CD8-positive, alpha-beta memory T cell (primary cell): Measurements from ENCODE around the gene GPR35. TPM values are rescaled to one million over a fixed set of nuclear protein-coding genes. Genes with fewer than 3 reads are reported as not detected.
A peak's percentile ranks its signal among the peaks of the same experiment; 100 is the strongest.

Experiments used
- CTCF ChIA-PET: fragments of 350-600 bp; sonication (Branson Sonifier 250); formaldehyde crosslinking; loops from one replicate; lab custom pipeline; 2021; ENCODE audit warnings: antibody characterized with exemption; lab: Charles Lee
- POLR2A ChIA-PET: fragments of 350-600 bp; sonication (Branson Sonifier 250); formaldehyde crosslinking; loops from one replicate; lab custom pipeline; 2021; ENCODE audit warnings: antibody characterized with exemption; lab: Charles Lee
- DNase-seq, 5 donors: peaks; one replicate each; pipeline versions ENCODE4 v3.0.0 to v3.0.0-alpha.2; 2020 to 2022; ENCODE audit warnings: mixed read lengths in 1 of 5
- H3K27ac ChIP-seq: one replicate; pipeline ENCODE4 v1.7.0; 2013; ENCODE audit warnings: low read depth, mild to moderate bottlenecking, low read length, moderate library complexity
- H3K27me3 ChIP-seq: 2 replicates; pipeline ENCODE4 v1.7.0; 2013; ENCODE audit warnings: low read length, mild to moderate bottlenecking; ENCODE audit not compliant: insufficient read depth, poor library complexity, severe bottlenecking
- H3K36me3 ChIP-seq: 2 replicates; pipeline ENCODE4 v1.7.0; 2013; ENCODE audit warnings: mild to moderate bottlenecking, low read length, moderate library complexity; ENCODE audit not compliant: insufficient read depth
- H3K4me1 ChIP-seq: 2 replicates; pipeline ENCODE4 v1.7.0; 2013; ENCODE audit warnings: mild to moderate bottlenecking, low read length, moderate library complexity; ENCODE audit not compliant: insufficient read depth
- H3K4me3 ChIP-seq: 2 replicates; pipeline ENCODE4 v1.7.0; 2013; ENCODE audit warnings: mild to moderate bottlenecking, low read length
- H3K9me3 ChIP-seq: 2 replicates; pipeline ENCODE4 v1.7.0; 2013; ENCODE audit warnings: mild to moderate bottlenecking, low read length
- H3K27ac Mint-ChIP-seq, 8 donors: one replicate each; pipeline ENCODE4 v1.8.0; 2020 to 2021; ENCODE audit warnings: mixed read lengths in 8 of 8, mild to moderate bottlenecking in 6 of 8, inconsistent platforms in 3 of 8, moderate library complexity in 3 of 8
- H3K27me3 Mint-ChIP-seq, 2 donors: one replicate each; pipeline ENCODE4 v1.8.0; 2020 to 2021; ENCODE audit warnings: mixed read lengths in 2 of 2, mild to moderate bottlenecking in 1 of 2, moderate library complexity in 1 of 2
- H3K36me3 Mint-ChIP-seq, 3 donors: one replicate each; pipeline ENCODE4 v1.8.0; 2020 to 2021; ENCODE audit warnings: mixed read lengths in 3 of 3, inconsistent platforms in 1 of 3, mild to moderate bottlenecking in 1 of 3
- H3K4me1 Mint-ChIP-seq, 3 donors: one replicate each; pipeline ENCODE4 v1.8.0; 2020 to 2021; ENCODE audit warnings: mixed read lengths in 3 of 3, inconsistent platforms in 1 of 3, mild to moderate bottlenecking in 1 of 3
- H3K4me3 Mint-ChIP-seq, 7 donors: one replicate each; pipeline ENCODE4 v1.8.0; 2020 to 2021; ENCODE audit warnings: mixed read lengths in 7 of 7, mild to moderate bottlenecking in 6 of 7, moderate library complexity in 4 of 7, inconsistent platforms in 2 of 7
- H3K9me3 Mint-ChIP-seq, 5 donors: one replicate each; pipeline ENCODE4 v1.8.0; 2020 to 2022; ENCODE audit warnings: mixed read lengths in 5 of 5, mild to moderate bottlenecking in 3 of 5, moderate library complexity in 2 of 5, inconsistent platforms in 1 of 5
- polyA plus RNA-seq: library from polyadenylated mRNA; unstranded; fragments of 300-500 nt; fragmentation: Illumina TruSeq; gene quantifications from one replicate; pipeline ENCODE4 v1.2.3, GENCODE V29; 2021
- total RNA-seq, 2 experiments: library from RNA; stranded (reverse); gene quantifications; one replicate each; pipeline ENCODE4 v1.2.3, GENCODE V29; 2021

The GPR35 gene
- total RNA-seq, result 1 to 10 TPM; 8.4 to 9.0 TPM
- polyA plus RNA-seq, result 1.9 TPM

GRCh38 chr2:240624950-240625621 lies at the start of gene GPR35:
TSS of gene GPR35 (plus strand) at chr2:240625480. CDS start at chr2:240629953, 4,473 bp downstream.
- Mint-ChIP-seq H3K9me3 (peaks cover 0 to 2% (median 0%) of the 10 kb centered on the region in 5 donors), H3K27ac (peak within 1 kb of the TSS; percentile 91 to 99 (median 97)), H3K4me3 (peak within 1 kb of the TSS; percentile 71 to 84 (median 75)), H3K4me1 (peaks cover 30 to 63% (median 45%) of the 10 kb centered on the region in 3 donors), H3K27me3 (no peaks in the 10 kb centered on the region), H3K36me3 (peaks cover 0 to 3% (median 0%) of the 10 kb centered on the region in 3 donors)
- Histone ChIP-seq H3K27me3 (no peaks in the 10 kb centered on the region), H3K4me3 (peak within 1 kb of the TSS; percentile 37), H3K4me1 (peaks cover 82% of the 10 kb centered on the region), H3K9me3 (no peaks in the 10 kb centered on the region), H3K36me3 (no peaks in the 10 kb centered on the region), H3K27ac (peak within 1 kb of the TSS; percentile 51)
- DNase-seq, result peak; percentile 64 to 87 (median 84)
- ChIA-PET POLR2A (interaction anchor here (1.1 kb wide), 1 partner anchor 38 kb away, joined by 7 read pairs; the partner anchor contains the start of gene CAPN10), CTCF (interaction anchor here (2.5 kb wide), 1 partner anchor 38 kb away, joined by 6 read pairs; no protein-coding TSS in a partner anchor)

- H3K9me3 Mint-ChIP-seq, result no peaks in the 10 kb centered on the region
- DNase-seq, result no peak
- POLR2A ChIA-PET, result no interaction called here
- H3K4me3 Mint-ChIP-seq, result no peak overlapping the region
- peaks cover 22% of the 10 kb centered on the region for H3K36me3 ChIP-seq
- peaks cover 31% of the 10 kb centered on the region for H3K4me1 ChIP-seq
- H3K36me3 Mint-ChIP-seq, result peaks cover 4 to 65% (median 6%) of the 10 kb centered on the region in 3 donors
- H3K27ac ChIP-seq, result no peak overlapping the region
- peak overlapping the region in 3 of 8 donors; percentile 43 to 75 (median 56) for H3K27ac Mint-ChIP-seq
- H3K9me3 ChIP-seq, result no peaks in the 10 kb centered on the region
- H3K27me3 ChIP-seq, result no peaks in the 10 kb centered on the region
- CTCF ChIA-PET, result interaction anchor here (0.8 to 1.6 kb wide), 2 partner anchors 9 to 11 kb away, joined by 3 read pairs; no protein-coding TSS in a partner anchor
- H3K27me3 Mint-ChIP-seq, result no peaks in the 10 kb centered on the region
- peaks cover 26 to 40% (median 36%) of the 10 kb centered on the region in 3 donors for H3K4me1 Mint-ChIP-seq
- H3K4me3 ChIP-seq, result no peak overlapping the region
Measured at GRCh38 chr2:240576036-240576435, 49.2 kb upstream of the GPR35 start.

GRCh38 chr2:240576436-240577205 lies 48.7 kb upstream of the GPR35 start:
- Histone ChIP-seq H3K4me1 (peaks cover 25% of the 10 kb centered on the region), H3K9me3 (no peaks in the 10 kb centered on the region), H3K27me3 (no peaks in the 10 kb centered on the region), H3K4me3 (no peak overlapping the region), H3K27ac (no peak overlapping the region), H3K36me3 (peaks cover 22% of the 10 kb centered on the region)
- peak overlapping the region in 1 of 8 donors; percentile 43 for H3K27ac Mint-ChIP-seq
- no peaks in the 10 kb centered on the region for H3K9me3 Mint-ChIP-seq
- peaks cover 24 to 35% (median 34%) of the 10 kb centered on the region in 3 donors for H3K4me1 Mint-ChIP-seq
- no peak for DNase-seq
- CTCF ChIA-PET, result interaction anchor here (0.8 to 1.6 kb wide), 3 partner anchors 10 to 11 kb away, joined by 3 to 5 read pairs (median 3); no protein-coding TSS in a partner anchor
- POLR2A ChIA-PET, result interaction anchor here (2.4 kb wide), 1 partner anchor 10 kb away, joined by 8 read pairs; no protein-coding TSS in a partner anchor
- no peaks in the 10 kb centered on the region for H3K27me3 Mint-ChIP-seq
- peaks cover 3 to 61% (median 7%) of the 10 kb centered on the region in 3 donors for H3K36me3 Mint-ChIP-seq
- H3K4me3 Mint-ChIP-seq, result no peak overlapping the region

- H3K36me3 ChIP-seq, result peaks cover 27% of the 10 kb centered on the region
- no peaks in the 10 kb centered on the region for H3K9me3 Mint-ChIP-seq
Measured at GRCh38 chr2:240577281-240578109, 47.8 kb upstream of the GPR35 start.

GRCh38 chr2:240578110-240578450 lies 47.2 kb upstream of the GPR35 start:
- CTCF ChIA-PET, result interaction anchor here (1.5 to 3.0 kb wide), 3 partner anchors 13 to 64 kb away, joined by 5 to 27 read pairs (median 17); partner anchors contain the start of gene DUSP28
- DNase-seq, result no peak
- peaks cover 21% of the 10 kb centered on the region for H3K4me1 ChIP-seq
- no peaks in the 10 kb centered on the region for H3K9me3 ChIP-seq
- POLR2A ChIA-PET, result interaction anchor here (1.3 to 2.4 kb wide), 2 partner anchors 9 to 12 kb away, joined by 4 to 8 read pairs; no protein-coding TSS in a partner anchor
- H3K4me1 Mint-ChIP-seq, result peaks cover 25 to 42% (median 37%) of the 10 kb centered on the region in 3 donors
- peaks cover 6 to 56% (median 7%) of the 10 kb centered on the region in 3 donors for H3K36me3 Mint-ChIP-seq
- peaks cover 27% of the 10 kb centered on the region for H3K36me3 ChIP-seq
- no peak overlapping the region for H3K4me3 Mint-ChIP-seq
- H3K4me3 ChIP-seq, result no peak overlapping the region
- H3K27ac Mint-ChIP-seq, result peak overlapping the region in 2 of 8 donors; percentile 15 to 48
- no peaks in the 10 kb centered on the region for H3K9me3 Mint-ChIP-seq
- no peaks in the 10 kb centered on the region for H3K27me3 Mint-ChIP-seq
- H3K27me3 ChIP-seq, result no peaks in the 10 kb centered on the region
- no peak overlapping the region for H3K27ac ChIP-seq

More at GRCh38 chr2:240577281-240578109, 47.8 kb upstream of the GPR35 start:
- Histone ChIP-seq H3K4me3 (no peak overlapping the region), H3K27me3 (no peaks in the 10 kb centered on the region), H3K4me1 (peaks cover 21% of the 10 kb centered on the region), H3K27ac (no peak overlapping the region), H3K9me3 (no peaks in the 10 kb centered on the region)
- ChIA-PET POLR2A (interaction anchor here (1.3 to 2.4 kb wide), 2 partner anchors 9 to 11 kb away, joined by 4 to 8 read pairs; no protein-coding TSS in a partner anchor), CTCF (interaction anchor here (1.5 kb wide), 1 partner anchor 12 kb away, joined by 5 read pairs; no protein-coding TSS in a partner anchor)
- H3K27ac Mint-ChIP-seq, result no peak overlapping the region
- no peak overlapping the region for H3K4me3 Mint-ChIP-seq
- no peaks in the 10 kb centered on the region for H3K27me3 Mint-ChIP-seq
- peaks cover 25 to 37% (median 32%) of the 10 kb centered on the region in 3 donors for H3K4me1 Mint-ChIP-seq
- DNase-seq, result no peak
- H3K36me3 Mint-ChIP-seq, result peaks cover 5 to 58% (median 7%) of the 10 kb centered on the region in 3 donors

GRCh38 chr2:240578488-240578887 lies 46.8 kb upstream of the GPR35 start:
- Mint-ChIP-seq H3K27me3 (no peaks in the 10 kb centered on the region), H3K36me3 (peaks cover 6 to 56% (median 7%) of the 10 kb centered on the region in 3 donors), H3K4me1 (peaks cover 25 to 42% (median 41%) of the 10 kb centered on the region in 3 donors), H3K27ac (peak overlapping the region in 5 of 8 donors; percentile 36 to 85 (median 48)), H3K9me3 (no peaks in the 10 kb centered on the region), H3K4me3 (no peak overlapping the region)
- Histone ChIP-seq H3K9me3 (no peaks in the 10 kb centered on the region), H3K27ac (no peak overlapping the region), H3K36me3 (peaks cover 27% of the 10 kb centered on the region), H3K27me3 (no peaks in the 10 kb centered on the region), H3K4me3 (no peak overlapping the region), H3K4me1 (peaks cover 21% of the 10 kb centered on the region)
- POLR2A ChIA-PET, result interaction anchor here (1.3 to 2.4 kb wide), 2 partner anchors 10 to 12 kb away, joined by 4 to 8 read pairs; no protein-coding TSS in a partner anchor
- CTCF ChIA-PET, result interaction anchor here (1.5 to 3.0 kb wide), 4 partner anchors 12 to 64 kb away, joined by 5 to 50 read pairs (median 22); partner anchors contain the start of gene DUSP28
- no peak for DNase-seq
